Sigmoid colon (tissue), 7 donors: Measurements from ENCODE around the gene NOVA1. TPM values are rescaled to one million over a fixed set of nuclear protein-coding genes. Genes with fewer than 3 reads are reported as not detected.

Experiments
- DNase-seq: peaks from one replicate; pipeline ENCODE4 v3.0.0-alpha.2; 2019
- H3K27ac ChIP-seq, 4 donors: fragments of 200-600 bp; sonication (generic); one replicate each; pipeline ENCODE4 v1.5.1; 2016 to 2019; ENCODE audit warnings: mild to moderate bottlenecking in 1 of 4
- H3K27me3 ChIP-seq, 3 donors: fragments of 200-600 bp; sonication (generic); one replicate each; pipeline ENCODE4 v1.5.1; 2019; ENCODE audit warnings: mild to moderate bottlenecking in 1 of 3
- H3K36me3 ChIP-seq, 4 donors: fragments of 200-600 bp; sonication (generic); one replicate each; pipeline ENCODE4 v1.5.1; 2016 to 2019
- H3K4me1 ChIP-seq, 4 donors: fragments of 200-600 bp; sonication (generic); one replicate each; pipeline ENCODE4 v1.5.1; 2017 to 2019
- H3K4me3 ChIP-seq, 4 donors: fragments of 200-600 bp; sonication (generic); one replicate each; pipeline ENCODE4 v1.5.1; 2017 to 2019; ENCODE audit warnings: mild to moderate bottlenecking in 2 of 4, moderate library complexity in 1 of 4
- H3K9me3 ChIP-seq, 4 donors: fragments of 200-600 bp in 3 of 4; sonication (generic) in 3 of 4; one replicate each; pipeline versions ENCODE4 v1.5.1 to v1.6.1; 2013 to 2019
- EP300 ChIP-seq, 4 donors: sonication (generic); formaldehyde crosslinking; IDR thresholded peaks; one replicate each; pipeline ENCODE4 v1.6.1; 2017; ENCODE audit warnings: antibody characterized with exemption in 4 of 4
- POLR2A ChIP-seq, 2 donors: fragments of 450-650 bp; IDR thresholded peaks; one replicate each; pipeline ENCODE4 v1.6.1; 2016; ENCODE audit warnings: antibody characterized with exemption in 2 of 2, mild to moderate bottlenecking in 2 of 2, moderate library complexity in 2 of 2
- POLR2AphosphoS5 ChIP-seq, 4 donors: sonication (generic); formaldehyde crosslinking; IDR thresholded peaks; one replicate each; pipeline ENCODE4 v1.6.1; 2017; ENCODE audit warnings: antibody characterized with exemption in 4 of 4
- WGBS, 2 donors: extraction: QIAGEN DNeasy Blood & Tissue Kit; methylation state at CpG; one replicate each; pipeline ENCODE4 v1.1.7; 2013; 5-methylcytosine and 5-hydroxymethylcytosine counted together
- intact Hi-C: fragments of 100-400 bp; cut with DNase I; formaldehyde crosslinking; loops from one replicate; pipeline ENCODE4 v1.15.1; 2023
- polyA plus RNA-seq, 3 donors: library from polyadenylated mRNA; stranded (reverse); fragments of 200-250 nt; gene quantifications; one replicate each; pipeline ENCODE4 v1.2.3, GENCODE V29; 2013
- total RNA-seq, 4 donors: library from RNA; depleted of rRNA; stranded (reverse); fragments of >200 nt; gene quantifications; one replicate each; pipeline ENCODE4 v1.1.0, GENCODE V29; 2016
- TF ChIP-seq, protein P1 (sequence below), 4 experiments: fragments of 450-650 bp in 3 of 4; fragments of 200-600 bp in 1 of 4; IDR thresholded peaks; one replicate each; pipeline ENCODE4 v1.5.1; 2016 to 2019; ENCODE audit warnings: antibody characterized with exemption in 4 of 4, mild to moderate bottlenecking in 3 of 4, moderate library complexity in 2 of 4
- donor health status: healthy with polysubstance abuse.
- donor health status: Bipolar disorder and iron deficiency.
- donor health status: healthy.

Gene NOVA1
- total and polyA plus RNA-seq, 7 donors = 0.69 to 32.4 (median 8.7) TPM

DNA sequence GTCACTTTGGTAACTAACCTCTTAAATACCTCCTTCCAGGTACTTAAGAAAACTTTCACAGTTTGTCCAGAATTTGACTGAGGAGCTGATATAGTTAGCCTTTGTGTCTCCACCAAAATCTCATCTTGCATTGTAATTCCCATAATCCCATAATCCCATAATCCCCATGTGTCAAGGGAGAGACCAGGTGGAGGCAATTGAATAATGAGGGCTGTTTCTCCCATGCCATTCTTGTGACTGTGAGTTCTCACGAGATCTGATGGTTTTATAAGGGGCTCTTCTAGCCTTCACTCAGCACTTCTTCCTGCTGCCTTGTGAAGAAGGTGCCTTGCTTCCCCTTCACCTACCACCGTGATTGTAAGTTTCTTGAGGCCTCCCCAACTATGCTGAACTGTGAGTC lies 7.8 kb upstream of the NOVA1 start:
- no peaks in the 10 kb centered on the region for H3K4me1 ChIP-seq
- no peak for DNase-seq
- H3K4me3 ChIP-seq = no peak overlapping the region
- TF ChIP-seq POLR2A (IDR thresholded peaks at IDR 0.05) (no peak), EP300 (IDR thresholded peaks at IDR 0.05) (no peak), POLR2AphosphoS5 (IDR thresholded peaks at IDR 0.05) (no peak)
- TF ChIP-seq, protein P1, sequence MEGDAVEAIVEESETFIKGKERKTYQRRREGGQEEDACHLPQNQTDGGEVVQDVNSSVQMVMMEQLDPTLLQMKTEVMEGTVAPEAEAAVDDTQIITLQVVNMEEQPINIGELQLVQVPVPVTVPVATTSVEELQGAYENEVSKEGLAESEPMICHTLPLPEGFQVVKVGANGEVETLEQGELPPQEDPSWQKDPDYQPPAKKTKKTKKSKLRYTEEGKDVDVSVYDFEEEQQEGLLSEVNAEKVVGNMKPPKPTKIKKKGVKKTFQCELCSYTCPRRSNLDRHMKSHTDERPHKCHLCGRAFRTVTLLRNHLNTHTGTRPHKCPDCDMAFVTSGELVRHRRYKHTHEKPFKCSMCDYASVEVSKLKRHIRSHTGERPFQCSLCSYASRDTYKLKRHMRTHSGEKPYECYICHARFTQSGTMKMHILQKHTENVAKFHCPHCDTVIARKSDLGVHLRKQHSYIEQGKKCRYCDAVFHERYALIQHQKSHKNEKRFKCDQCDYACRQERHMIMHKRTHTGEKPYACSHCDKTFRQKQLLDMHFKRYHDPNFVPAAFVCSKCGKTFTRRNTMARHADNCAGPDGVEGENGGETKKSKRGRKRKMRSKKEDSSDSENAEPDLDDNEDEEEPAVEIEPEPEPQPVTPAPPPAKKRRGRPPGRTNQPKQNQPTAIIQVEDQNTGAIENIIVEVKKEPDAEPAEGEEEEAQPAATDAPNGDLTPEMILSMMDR (IDR thresholded peaks at IDR 0.05) = no peak
- intact Hi-C loops = no loop called here
- no peaks in the 10 kb centered on the region for H3K27me3 ChIP-seq
- H3K36me3 ChIP-seq = no peaks in the 10 kb centered on the region
- no peak overlapping the region for H3K27ac ChIP-seq
- 62 to 82% methylated on average over 2 of the region's 2 CpGs for WGBS, 2 donors
- H3K9me3 ChIP-seq = no peaks in the 10 kb centered on the region

DNA sequence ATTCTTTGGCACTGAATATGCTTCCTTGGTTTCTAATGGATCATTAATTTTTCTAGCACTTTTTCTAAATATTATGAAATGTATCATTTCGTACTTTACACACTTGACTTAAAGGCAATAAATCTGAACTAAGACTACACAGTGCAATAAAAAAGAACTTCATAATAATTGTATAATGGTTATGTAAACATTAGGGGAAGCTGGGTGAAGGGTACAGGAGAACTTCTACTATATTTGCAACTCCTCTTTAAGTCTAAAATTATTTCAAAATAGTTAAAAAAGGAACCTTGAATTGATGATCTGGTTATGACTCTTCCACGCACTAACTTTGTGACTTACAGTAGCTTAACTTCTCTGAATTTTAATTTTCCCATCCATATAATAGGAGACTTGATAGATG lies 5.1 kb upstream of the NOVA1 start:
- WGBS, 2 donors = 66 to 82% methylated on average over 2 of the region's 2 CpGs
- TF ChIP-seq POLR2A (IDR thresholded peaks at IDR 0.05) (no peak), EP300 (IDR thresholded peaks at IDR 0.05) (no peak), POLR2AphosphoS5 (IDR thresholded peaks at IDR 0.05) (no peak)
- TF ChIP-seq, protein P1 (IDR thresholded peaks at IDR 0.05) = no peak
- no peak overlapping the region for H3K27ac ChIP-seq
- no peaks in the 10 kb centered on the region for H3K27me3 ChIP-seq
- H3K4me1 ChIP-seq = peaks cover 0 to 4% (median 0%) of the 10 kb centered on the region in 4 donors
- intact Hi-C loops = no loop called here
- H3K4me3 ChIP-seq = no peak overlapping the region
- H3K9me3 ChIP-seq = no peaks in the 10 kb centered on the region
- no peak for DNase-seq
- H3K36me3 ChIP-seq = no peaks in the 10 kb centered on the region

DNA sequence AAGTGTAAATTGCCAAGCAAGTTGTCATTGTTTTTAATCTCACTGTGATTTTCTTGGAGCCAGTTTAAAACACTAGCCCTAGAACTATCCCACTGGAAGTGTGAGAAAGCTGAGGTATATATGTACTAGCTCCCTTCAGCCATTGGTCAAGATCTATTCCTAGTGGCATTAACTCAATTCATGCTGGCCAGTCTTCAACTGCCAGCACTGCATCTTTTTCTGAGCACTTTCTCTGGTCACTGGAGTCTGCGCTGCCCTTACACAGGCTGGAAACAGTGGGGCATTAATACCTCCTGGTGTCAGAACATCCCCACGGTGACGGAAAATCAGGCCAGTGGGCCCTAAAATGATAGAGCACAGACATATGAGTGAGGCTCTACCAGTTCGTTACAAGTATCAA lies 4.0 kb upstream of the NOVA1 start:
- Histone ChIP-seq H3K4me3 (no peak overlapping the region), H3K27ac (no peak overlapping the region), H3K9me3 (no peaks in the 10 kb centered on the region), H3K27me3 (no peaks in the 10 kb centered on the region), H3K36me3 (no peaks in the 10 kb centered on the region), H3K4me1 (peaks cover 0 to 4% (median 0%) of the 10 kb centered on the region in 4 donors)
- DNase-seq = no peak
- intact Hi-C loops = no loop called here
- 68 to 76% methylated on average over 4 of the region's 4 CpGs for WGBS, 2 donors
- TF ChIP-seq, protein P1 (IDR thresholded peaks at IDR 0.05) = no peak
- TF ChIP-seq POLR2A (IDR thresholded peaks at IDR 0.05) (no peak), EP300 (IDR thresholded peaks at IDR 0.05) (no peak), POLR2AphosphoS5 (IDR thresholded peaks at IDR 0.05) (no peak)

DNA sequence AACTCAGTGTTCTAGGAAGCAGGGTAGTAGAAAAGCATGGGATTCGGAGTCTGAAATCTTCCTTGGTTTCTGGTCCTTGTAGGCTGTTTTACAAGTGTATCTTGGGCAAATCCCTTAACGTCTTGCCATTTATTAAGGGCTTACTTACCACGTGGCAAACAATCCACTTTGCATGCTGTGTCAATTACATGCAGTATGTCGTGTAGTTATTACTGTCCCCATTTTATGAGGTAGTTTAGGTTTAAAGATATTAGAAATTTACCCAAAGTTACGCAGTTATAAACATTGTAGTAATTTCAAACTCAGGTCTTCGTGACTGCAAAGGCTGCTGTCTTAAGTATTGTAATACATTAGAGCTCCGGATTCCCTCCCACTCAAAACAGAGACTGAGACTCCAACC lies 1.5 kb upstream of the NOVA1 start:
- peak overlapping the region in 3 of 4 donors; percentile 82 to 88 (median 88) for H3K4me3 ChIP-seq
- intact Hi-C loops = loop anchor here (2.0 to 10.0 kb wide), 6 partner anchors 63 to 386 kb away; no protein-coding TSS in a partner anchor

More for the DNA sequence above, 1.5 kb upstream of the NOVA1 start:
- Histone ChIP-seq H3K9me3 (no peaks in the 10 kb centered on the region), H3K4me1 (peaks cover 0 to 22% (median 4%) of the 10 kb centered on the region in 4 donors), H3K27me3 (no peaks in the 10 kb centered on the region), H3K36me3 (no peaks in the 10 kb centered on the region), H3K27ac (peak overlapping the region; percentile 89 to 96 (median 94))
- no peak for DNase-seq
- TF ChIP-seq POLR2AphosphoS5 (IDR thresholded peaks at IDR 0.05) = no peak
- no peak for TF ChIP-seq EP300 (IDR thresholded peaks at IDR 0.05)
- no peak for TF ChIP-seq POLR2A (IDR thresholded peaks at IDR 0.05)
- TF ChIP-seq, protein P1 (IDR thresholded peaks at IDR 0.05) = no peak
- WGBS, 2 donors = 28 to 40% methylated on average over 7 of the region's 7 CpGs
